Subcutaneous adipose tissue (tissue), 4 donors: ENCODE results near the gene CDK7. TPM values are rescaled to one million over a fixed set of nuclear protein-coding genes. Genes with fewer than 3 reads are reported as not detected.

Source experiments
- CTCF ChIP-seq: fragments of 450-650 bp; IDR thresholded peaks from one replicate; pipeline ENCODE4 v1.5.1; 2016; ENCODE audit warnings: low read depth, mild to moderate bottlenecking, control low read depth, antibody characterized with exemption, moderate library complexity
- total RNA-seq, 4 donors: library from RNA; depleted of rRNA; stranded (reverse); fragments of >200 nt; gene quantifications; one replicate each; pipeline ENCODE4 v1.1.0, GENCODE V29; 2016

CDK7 gene
- total RNA-seq = 10 to 100 TPM in 3 of 4 donors, 1 to 10 TPM in 1; 7.3 to 18.5 (median 16.0) TPM

GRCh38 chr5:69234457-69235268 is at the start of gene CDK7:
Gene CDK7 (plus strand): TSS chr5:69234886. CDS start chr5:69234976, 90 bp downstream.
- no peak for TF ChIP-seq CTCF

GRCh38 chr5:69187342-69187741 is 47.3 kb upstream of the CDK7 start:
- TF ChIP-seq CTCF = no peak

- TF ChIP-seq CTCF = no peak
These were observed 45.9 kb upstream of the CDK7 start for GRCh38 chr5:69188811-69189161.

GRCh38 chr5:69189162-69190086 is 45.3 kb upstream of the CDK7 start, which contains the start of gene CENPH:
Gene CENPH (plus strand): TSS chr5:69189583. CDS start chr5:69189635, 52 bp downstream.
- TF ChIP-seq CTCF = no peak

- TF ChIP-seq CTCF = no peak
These were observed 32.2 kb upstream of the CDK7 start for GRCh38 chr5:69202497-69202896.

- TF ChIP-seq CTCF = no peak
These were observed 28.0 kb upstream of the CDK7 start for GRCh38 chr5:69206528-69207190.

GRCh38 chr5:69209602-69210001 is 25.1 kb upstream of the CDK7 start:
- TF ChIP-seq CTCF = no peak
